Measurements from ENCODE around the gene SLC22A6.

GRCh38 chr11:62981743-62982142, 3.0 kb downstream of the SLC22A6 start:
- TF ChIP-seq CTCF (IDR thresholded peaks at IDR 0.05; ENCODE audit: low read length) (peak; percentile 25), EZH2 (IDR thresholded peaks at IDR 0.05; ENCODE audit: borderline replicate concordance, low read length) (no peak)

Measured in OCI-LY1 (cell line).